PC-9 (cell line): ENCODE measurements around the gene SHROOM4.

ENCODE experiments used
- EZH2 ChIP-seq: fragments of 200-600 bp; sonication (generic); IDR thresholded peaks from 2 replicates; pipeline ENCODE4 v1.8.0; 2017; ENCODE audit warnings: antibody characterized with exemption, low read depth
- TF ChIP-seq, protein P1 (sequence below): fragments of 200-600 bp; sonication (generic); conservative IDR thresholded peaks from 2 replicates; pipeline ENCODE4 v1.6.1; 2017; ENCODE audit warnings: mixed run types, antibody characterized with exemption, mild to moderate bottlenecking, moderate library complexity

DNA sequence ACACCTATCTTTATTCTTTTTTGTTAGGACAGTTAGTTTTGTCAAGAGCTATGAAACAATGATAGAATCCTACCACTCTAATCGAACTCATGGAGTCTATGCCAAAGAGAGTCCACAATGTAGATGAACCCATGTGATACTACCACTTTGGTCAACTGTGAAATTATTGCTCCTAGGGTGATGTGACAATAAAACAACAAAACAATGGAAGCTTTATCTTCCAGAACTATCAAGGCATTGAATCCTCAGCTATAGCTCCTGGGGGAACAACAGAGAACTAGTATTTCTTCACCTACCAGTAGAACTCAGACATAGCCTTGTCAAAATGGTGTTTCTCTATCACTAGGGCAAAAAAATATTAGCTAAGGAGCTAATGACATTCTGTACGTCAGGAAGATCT lies 62.9 kb downstream of the SHROOM4 start:
- TF ChIP-seq, protein P1, sequence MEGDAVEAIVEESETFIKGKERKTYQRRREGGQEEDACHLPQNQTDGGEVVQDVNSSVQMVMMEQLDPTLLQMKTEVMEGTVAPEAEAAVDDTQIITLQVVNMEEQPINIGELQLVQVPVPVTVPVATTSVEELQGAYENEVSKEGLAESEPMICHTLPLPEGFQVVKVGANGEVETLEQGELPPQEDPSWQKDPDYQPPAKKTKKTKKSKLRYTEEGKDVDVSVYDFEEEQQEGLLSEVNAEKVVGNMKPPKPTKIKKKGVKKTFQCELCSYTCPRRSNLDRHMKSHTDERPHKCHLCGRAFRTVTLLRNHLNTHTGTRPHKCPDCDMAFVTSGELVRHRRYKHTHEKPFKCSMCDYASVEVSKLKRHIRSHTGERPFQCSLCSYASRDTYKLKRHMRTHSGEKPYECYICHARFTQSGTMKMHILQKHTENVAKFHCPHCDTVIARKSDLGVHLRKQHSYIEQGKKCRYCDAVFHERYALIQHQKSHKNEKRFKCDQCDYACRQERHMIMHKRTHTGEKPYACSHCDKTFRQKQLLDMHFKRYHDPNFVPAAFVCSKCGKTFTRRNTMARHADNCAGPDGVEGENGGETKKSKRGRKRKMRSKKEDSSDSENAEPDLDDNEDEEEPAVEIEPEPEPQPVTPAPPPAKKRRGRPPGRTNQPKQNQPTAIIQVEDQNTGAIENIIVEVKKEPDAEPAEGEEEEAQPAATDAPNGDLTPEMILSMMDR, result no peak
- TF ChIP-seq EZH2, result no peak
